GM18868 (cell line): Measurements from ENCODE around the gene IGFL2.
"Not testable (repeated sequence)": the region's sequence is repeated elsewhere in the genome, so short reads cannot be mapped to it uniquely, and the experiment has no call there.

Source experiments
- ATAC-seq: cut with Tn5 transposase; IDR thresholded peaks from one replicate; pipeline ENCODE4 v1.9.1; 2021; ENCODE audit warnings: mild to moderate bottlenecking, moderate library complexity; ENCODE audit not compliant: unreplicated experiment

Gene IGFL2

GRCh38 chr19:46186717-46187101, 38.7 kb downstream of the IGFL2 start:
- ATAC-seq, result no peak

DNA sequence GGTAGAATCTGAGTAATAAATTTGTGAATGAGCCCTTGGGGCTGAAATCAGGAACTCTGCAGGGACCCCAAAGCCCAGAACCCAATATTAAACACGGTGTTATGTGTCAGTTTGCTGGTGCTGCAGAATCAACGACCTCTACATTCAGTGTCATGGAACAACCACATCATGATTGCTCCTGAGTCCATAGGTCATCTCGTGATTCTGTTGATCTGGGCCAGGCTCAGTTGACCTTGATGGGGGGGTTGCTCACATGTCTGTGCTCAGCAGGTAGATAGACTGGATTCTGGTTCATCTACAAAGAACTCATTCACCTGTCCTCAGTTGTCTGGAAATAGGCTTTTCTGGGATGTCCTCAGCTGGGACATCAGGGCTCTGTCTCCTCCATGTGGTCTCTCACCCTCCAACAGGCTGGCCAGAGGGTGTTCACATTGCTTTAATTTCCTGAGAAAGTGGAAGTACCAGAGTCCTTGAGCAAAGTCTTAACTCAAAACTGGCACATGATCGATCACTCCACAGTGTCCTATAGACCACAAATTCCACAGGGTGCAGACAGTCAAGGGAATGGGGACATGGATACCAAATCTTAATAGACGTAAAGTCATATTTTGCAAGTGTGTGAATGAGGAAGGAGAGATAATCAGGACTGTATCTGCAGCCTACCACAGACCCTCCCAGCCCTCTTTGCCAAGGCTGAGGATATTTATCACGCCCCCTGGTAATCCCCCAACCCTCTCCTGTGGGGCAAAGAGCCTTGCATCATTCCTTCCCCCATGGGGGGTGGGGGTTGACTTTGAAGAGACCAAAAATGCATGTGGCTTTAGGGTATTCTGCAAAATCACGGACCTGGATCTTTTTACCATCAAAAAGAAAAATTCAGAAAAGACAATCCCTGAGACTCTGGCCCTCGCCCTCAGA, 42.2 kb downstream of the IGFL2 start:
- ATAC-seq, result no peak

- ATAC-seq, result no peak
These were observed 43.3 kb downstream of the IGFL2 start for GRCh38 chr19:46191356-46191755.

- no peak for ATAC-seq
These were observed 43.9 kb downstream of the IGFL2 start for GRCh38 chr19:46191972-46192371.

- not testable (repeated sequence) for ATAC-seq
These were observed 44.6 kb downstream of the IGFL2 start for GRCh38 chr19:46192626-46192991.

DNA sequence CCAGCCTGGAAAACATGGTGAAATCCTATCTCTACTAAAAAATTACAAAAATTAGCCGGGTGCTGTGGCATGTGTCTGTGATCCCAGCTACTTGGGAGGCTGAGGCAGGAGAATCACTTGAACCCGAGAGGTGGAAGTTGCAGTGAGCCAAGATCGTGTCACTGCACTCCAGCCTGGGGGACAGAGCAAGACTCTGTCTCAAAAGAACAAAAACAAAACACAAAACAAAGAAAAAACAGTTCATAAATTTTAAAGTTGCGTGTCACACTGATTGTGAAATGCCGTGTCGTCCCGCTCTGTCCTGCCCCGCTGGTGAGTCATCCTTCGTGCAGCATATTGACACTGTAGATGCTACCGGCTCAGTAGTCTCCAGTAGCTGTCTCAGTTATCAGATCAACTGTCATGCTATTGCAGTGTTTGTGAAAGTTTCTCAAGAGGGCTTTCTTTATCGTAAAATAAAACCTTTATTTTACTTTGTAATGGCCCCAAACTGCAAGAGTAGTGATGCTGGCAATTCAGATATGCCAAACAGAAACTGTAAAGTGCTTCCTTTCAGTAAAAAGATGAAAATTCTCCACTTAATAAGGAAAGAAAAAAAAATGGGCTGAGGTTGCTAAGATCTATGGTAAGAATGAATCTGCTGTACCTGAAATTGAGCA, 45.1 kb downstream of the IGFL2 start:
- ATAC-seq, result no peak

DNA sequence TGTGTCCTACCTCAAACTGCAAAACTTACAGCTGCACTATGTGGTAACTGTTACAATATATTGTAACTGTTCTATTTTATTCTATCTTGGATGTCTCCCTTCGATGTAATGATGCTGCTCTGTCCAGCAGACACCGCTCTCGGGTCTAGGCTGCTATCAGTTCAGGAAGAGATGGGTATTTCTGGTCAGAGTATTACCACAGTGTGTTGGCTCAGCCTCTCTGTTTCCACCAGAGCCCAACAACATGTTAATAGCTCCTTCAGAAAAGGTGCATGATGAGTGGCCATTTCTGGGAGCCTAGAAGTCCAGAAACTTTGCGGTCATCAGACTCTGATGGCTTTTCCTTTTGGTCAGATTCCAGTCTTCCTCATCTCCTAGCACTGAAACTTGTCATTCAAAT, 45.6 kb downstream of the IGFL2 start:
- no peak for ATAC-seq

GRCh38 chr19:46195104-46195503, 47.1 kb downstream of the IGFL2 start:
- no peak for ATAC-seq

- not testable (repeated sequence) for ATAC-seq
These were observed 47.9 kb downstream of the IGFL2 start for GRCh38 chr19:46195919-46196318.

- ATAC-seq, result no peak
These were observed 48.5 kb downstream of the IGFL2 start for GRCh38 chr19:46196410-46197124.

GRCh38 chr19:46197314-46198070, 49.5 kb downstream of the IGFL2 start:
- no peak for ATAC-seq

- no peak for ATAC-seq
These were observed 50.7 kb downstream of the IGFL2 start for GRCh38 chr19:46198756-46199155.

- no peak for ATAC-seq
These were observed 53.6 kb downstream of the IGFL2 start for GRCh38 chr19:46201454-46202310.

DNA sequence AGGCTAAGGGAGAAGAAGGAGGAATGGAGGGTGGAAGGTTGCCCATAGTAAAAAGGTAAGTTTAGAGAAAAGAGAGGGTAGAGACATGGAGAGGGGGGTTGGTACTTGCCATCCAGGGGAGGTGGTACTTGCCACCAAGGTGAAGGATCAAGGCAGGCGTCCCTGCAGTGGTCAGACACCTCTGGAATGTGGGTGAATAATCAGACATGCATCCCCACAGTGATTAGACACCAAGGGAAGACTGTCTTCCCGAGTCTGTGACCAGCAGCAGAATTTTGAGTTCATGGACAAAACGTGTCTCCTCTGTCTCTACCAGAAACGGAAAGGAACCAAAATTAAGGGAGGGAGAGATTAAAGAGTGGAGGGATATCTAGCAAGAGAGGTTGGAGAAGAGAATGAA, 54.4 kb downstream of the IGFL2 start:
- ATAC-seq, result no peak

- ATAC-seq, result no peak
These were observed 55.1 kb downstream of the IGFL2 start for GRCh38 chr19:46202872-46203860.

DNA sequence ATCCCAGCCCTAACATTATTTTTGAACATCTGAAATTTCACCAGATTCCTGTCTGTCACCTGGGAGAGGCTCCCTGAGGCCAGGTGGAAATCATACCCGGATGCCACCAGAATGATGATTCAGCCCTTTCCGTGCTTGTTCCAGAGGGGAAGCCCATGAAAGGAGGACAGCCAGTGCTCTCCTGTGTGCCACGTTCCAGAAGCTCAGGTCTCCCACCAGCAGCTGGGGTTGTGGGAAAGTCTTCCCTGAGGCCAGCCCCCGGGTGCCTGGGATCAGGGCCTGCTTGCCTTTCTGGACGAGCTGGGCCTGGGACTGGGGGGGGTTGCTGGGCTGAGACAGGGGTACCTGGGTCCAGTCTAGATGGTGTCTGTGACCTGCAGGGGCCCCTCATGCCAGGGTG, 56.0 kb downstream of the IGFL2 start:
- ATAC-seq, result no peak

GRCh38 chr19:46205183-46205984, 57.3 kb downstream of the IGFL2 start:
- ATAC-seq, result no peak

- no peak for ATAC-seq
These were observed 58.1 kb downstream of the IGFL2 start for GRCh38 chr19:46206176-46206575.
